HG03108 (cell line): ENCODE results near the gene PPP2R1B.
"Not testable (repeated sequence)": the region's sequence is repeated elsewhere in the genome, so short reads cannot be mapped to it uniquely, and the experiment has no call there.

Experiments used
- ATAC-seq: cut with Tn5 transposase; IDR thresholded peaks from one replicate; pipeline ENCODE4 v1.9.1; 2021; ENCODE audit warnings: moderate library complexity; ENCODE audit not compliant: unreplicated experiment

The PPP2R1B gene

GRCh38 chr11:111729071-111729830, 36.9 kb downstream of the PPP2R1B start:
- ATAC-seq: no peak

GRCh38 chr11:111727431-111727830, 38.8 kb downstream of the PPP2R1B start:
- no peak for ATAC-seq

GRCh38 chr11:111726301-111726713, 39.9 kb downstream of the PPP2R1B start:
- no peak for ATAC-seq

GRCh38 chr11:111725621-111726020, 40.6 kb downstream of the PPP2R1B start:
- no peak for ATAC-seq

GRCh38 chr11:111724615-111725129, 41.5 kb downstream of the PPP2R1B start:
- no peak for ATAC-seq

- ATAC-seq: no peak
These were observed 42.6 kb downstream of the PPP2R1B start for GRCh38 chr11:111723595-111723994.

- no peak for ATAC-seq
These were observed 43.7 kb downstream of the PPP2R1B start for GRCh38 chr11:111722501-111722900.

- ATAC-seq: no peak
These were observed 45.2 kb downstream of the PPP2R1B start for GRCh38 chr11:111720801-111721494.

GRCh38 chr11:111719379-111719778, 46.8 kb downstream of the PPP2R1B start:
- ATAC-seq: no peak

GRCh38 chr11:111718859-111719258, 47.3 kb downstream of the PPP2R1B start:
- no peak for ATAC-seq

GRCh38 chr11:111718436-111718835, 47.8 kb downstream of the PPP2R1B start:
- no peak for ATAC-seq

- ATAC-seq: not testable (repeated sequence)
These were observed 48.5 kb downstream of the PPP2R1B start for GRCh38 chr11:111717660-111718059.

GRCh38 chr11:111715142-111715816, 50.9 kb downstream of the PPP2R1B start:
- no peak for ATAC-seq

- no peak for ATAC-seq
These were observed 51.7 kb downstream of the PPP2R1B start for GRCh38 chr11:111714522-111714921.

- ATAC-seq: no peak
These were observed 58.5 kb downstream of the PPP2R1B start for GRCh38 chr11:111707691-111708067.

GRCh38 chr11:111707039-111707690, 59.0 kb downstream of the PPP2R1B start:
- no peak for ATAC-seq

GRCh38 chr11:111703576-111703975, 62.6 kb downstream of the PPP2R1B start:
- ATAC-seq: no peak

- no peak for ATAC-seq
These were observed 63.6 kb downstream of the PPP2R1B start for GRCh38 chr11:111702623-111703022.

- no peak for ATAC-seq
These were observed 66.0 kb downstream of the PPP2R1B start for GRCh38 chr11:111700162-111700561.

GRCh38 chr11:111699579-111700156, 66.5 kb downstream of the PPP2R1B start:
- ATAC-seq: no peak
